ENCODE data around the gene ELL2.

Gene ELL2

DNA sequence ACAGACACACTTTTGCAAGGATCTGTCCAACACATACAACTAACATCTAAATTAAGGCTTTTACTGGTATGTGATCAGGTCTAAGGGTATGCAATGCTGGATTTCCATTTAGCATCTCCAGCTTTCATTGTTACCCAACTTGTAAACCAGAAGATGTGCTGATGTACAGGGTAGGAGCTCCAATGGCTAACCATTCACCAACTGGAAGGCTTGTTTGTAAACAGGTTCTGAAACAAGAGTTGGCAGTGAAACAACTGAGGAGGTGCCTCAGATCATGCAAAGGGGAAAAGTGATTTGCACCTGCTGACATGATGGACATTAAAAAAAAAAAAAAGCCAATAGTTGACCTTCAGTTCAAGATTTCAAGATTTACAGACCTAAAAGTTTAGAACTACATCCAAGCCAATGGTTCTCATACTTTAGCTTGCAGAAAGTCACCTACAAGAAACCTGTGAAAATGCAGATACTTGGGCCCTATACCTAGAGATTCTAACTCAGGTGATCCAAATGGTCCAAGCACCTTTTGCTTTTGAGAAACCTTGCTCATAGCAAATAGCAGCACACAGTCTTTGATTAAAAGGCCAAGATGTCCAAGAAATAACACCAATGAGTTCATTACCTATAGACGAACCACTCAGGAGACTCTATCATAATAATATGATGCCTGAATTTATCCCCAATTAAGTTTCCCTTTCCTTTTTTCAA is 75.2 kb downstream of the ELL2 start:
- TF ChIP-seq CTCF (IDR thresholded peaks at IDR 0.05; ENCODE audit: low read depth, low read length): no peak

DNA sequence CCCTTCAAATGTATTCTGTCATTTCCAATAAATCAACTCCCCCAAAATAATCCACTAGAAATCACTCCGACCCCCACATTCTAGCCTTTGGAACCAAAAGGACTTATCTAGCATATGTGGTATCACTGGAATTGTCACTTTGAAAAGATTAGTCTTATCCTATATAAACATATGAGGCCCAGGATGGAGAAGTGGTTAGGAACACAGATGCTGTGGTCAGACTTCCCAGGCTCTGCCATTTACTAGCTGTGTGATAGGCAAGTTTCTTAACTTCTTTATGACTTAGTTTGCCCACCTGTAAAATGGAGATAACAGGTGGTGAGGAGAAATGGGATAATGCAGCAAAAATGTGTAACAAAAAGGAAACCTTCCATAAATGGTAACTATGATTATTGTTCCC is 77.1 kb downstream of the ELL2 start:
- TF ChIP-seq CTCF (IDR thresholded peaks at IDR 0.05; ENCODE audit: low read depth, low read length): no peak

More for the DNA sequence above, 75.2 kb downstream of the ELL2 start:
- no peak overlapping the region for H3K4me3 ChIP-seq (ENCODE audit: low read depth, low read length)

DNA sequence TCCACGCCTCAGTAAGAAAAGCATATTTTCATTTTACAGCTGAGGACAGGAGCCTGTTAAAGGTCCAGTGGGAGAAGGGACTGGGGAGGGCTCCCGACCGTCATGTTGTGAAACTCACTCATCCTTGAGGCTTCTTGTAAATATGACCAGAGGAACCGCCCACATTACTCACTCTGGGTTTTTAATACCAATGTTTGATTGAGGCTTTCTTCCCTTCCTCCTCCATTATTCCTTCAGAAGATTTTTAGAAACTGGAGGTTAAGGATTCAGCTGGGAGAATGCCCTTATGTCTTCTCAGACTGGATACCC is 77.7 kb downstream of the ELL2 start:
- H3K4me3 ChIP-seq (ENCODE audit: low read depth, low read length): no peak overlapping the region
- TF ChIP-seq CTCF (IDR thresholded peaks at IDR 0.05; ENCODE audit: low read depth, low read length): no peak

More for the DNA sequence above, 77.1 kb downstream of the ELL2 start:
- H3K4me3 ChIP-seq (ENCODE audit: low read depth, low read length): no peak overlapping the region

- no peak for TF ChIP-seq CTCF (IDR thresholded peaks at IDR 0.05; ENCODE audit: low read depth, low read length)
- H3K4me3 ChIP-seq (ENCODE audit: low read depth, low read length): no peak overlapping the region
These were observed 78.2 kb downstream of the ELL2 start for GRCh38 chr5:95883185-95884016.

DNA sequence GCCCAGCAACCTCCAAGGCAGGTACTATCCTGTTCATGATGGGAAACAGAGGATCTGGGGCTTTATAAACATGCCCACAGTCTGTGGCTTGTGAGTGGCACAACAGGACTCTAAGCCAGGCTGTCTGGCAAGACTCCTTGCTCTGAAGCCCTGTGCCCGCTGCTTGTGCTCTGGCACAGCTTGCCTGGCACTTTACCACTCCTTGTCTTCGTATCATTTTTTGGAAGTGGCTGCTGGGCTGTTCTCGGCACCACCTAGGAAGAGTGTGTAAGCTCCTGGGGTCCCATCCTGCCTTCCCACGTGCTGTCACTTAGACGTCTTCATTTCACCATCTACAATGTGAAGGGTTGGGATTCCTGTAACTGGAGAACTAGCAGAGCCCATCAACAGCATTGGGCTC is 79.8 kb downstream of the ELL2 start:
- no peak overlapping the region for H3K4me3 ChIP-seq (ENCODE audit: low read depth, low read length)
- TF ChIP-seq CTCF (IDR thresholded peaks at IDR 0.05; ENCODE audit: low read depth, low read length): no peak

GRCh38 chr5:95880081-95880926 is 81.3 kb downstream of the ELL2 start:
- TF ChIP-seq CTCF (IDR thresholded peaks at IDR 0.05; ENCODE audit: low read depth, low read length): no peak
- no peak overlapping the region for H3K4me3 ChIP-seq (ENCODE audit: low read depth, low read length)

All from WI38 (cell line).